ENCODE results near the gene FFAR1. TPM values are rescaled to one million over a fixed set of nuclear protein-coding genes. Genes with fewer than 3 reads are reported as not detected.

Gene FFAR1
- polyA plus RNA-seq, 4 donors = 0.06 to 0.87 (median 0.64) TPM

- no peak for DNase-seq (ENCODE audit: low read depth in 4 of 4, low spot score in 2 of 4)
These were observed 34.2 kb downstream of the FFAR1 start for GRCh38 chr19:35381926-35382325.

- no peak for DNase-seq (ENCODE audit: low read depth in 4 of 4, low spot score in 2 of 4)
These were observed 35.8 kb downstream of the FFAR1 start for GRCh38 chr19:35383536-35383935.

GRCh38 chr19:35388277-35389054 is 40.8 kb downstream of the FFAR1 start:
- no peak for DNase-seq (ENCODE audit: low read depth in 4 of 4, low spot score in 2 of 4)

GRCh38 chr19:35389192-35389861 is 41.6 kb downstream of the FFAR1 start:
- no peak for DNase-seq (ENCODE audit: low read depth in 4 of 4, low spot score in 2 of 4)

- no peak for DNase-seq (ENCODE audit: low read depth in 4 of 4, low spot score in 2 of 4)
These were observed 45.3 kb downstream of the FFAR1 start for GRCh38 chr19:35392742-35393715.

- DNase-seq (ENCODE audit: low read depth in 4 of 4, low spot score in 2 of 4) = no peak
These were observed 47.9 kb downstream of the FFAR1 start for GRCh38 chr19:35395382-35396199.

- no peak for DNase-seq (ENCODE audit: low read depth in 4 of 4, low spot score in 2 of 4)
These were observed 48.7 kb downstream of the FFAR1 start for GRCh38 chr19:35396240-35396885.

GRCh38 chr19:35397064-35397463 is 49.4 kb downstream of the FFAR1 start:
- DNase-seq (ENCODE audit: low read depth in 4 of 4, low spot score in 2 of 4) = no peak

Other genes with a start within 250 kb of the FFAR1 start
- 10 to 100 TPM; 16.2 to 25.3 (median 19.5) TPM for gene FXYD3, start 232.1 kb upstream of the FFAR1 start, polyA plus RNA-seq (ENCODE audit: insufficient read length in 4 of 4)
- 1 to 10 TPM; 2.9 to 4.0 (median 3.3) TPM for gene LGI4, start 212.8 kb upstream of the FFAR1 start, polyA plus RNA-seq (ENCODE audit: insufficient read length in 4 of 4)
- gene FXYD1, start 209.1 kb upstream of the FFAR1 start, polyA plus RNA-seq (ENCODE audit: insufficient read length in 4 of 4) = 10 to 100 TPM; 15.4 to 32.1 (median 24.9) TPM
- 1 to 10 TPM in 2 of 4 donors, under 1 TPM in 2; 0.44 to 2.2 (median 1.3) TPM for gene FXYD7, start 204.6 kb upstream of the FFAR1 start, polyA plus RNA-seq (ENCODE audit: insufficient read length in 4 of 4)
- 10 to 100 TPM; 19.5 to 33.3 (median 25.7) TPM for gene FXYD5, start 193.2 kb upstream of the FFAR1 start, polyA plus RNA-seq (ENCODE audit: insufficient read length in 4 of 4)
- gene FAM187B, start 119.2 kb upstream of the FFAR1 start, polyA plus RNA-seq (ENCODE audit: insufficient read length in 4 of 4) = not detected
- gene LSR, start 98.9 kb upstream of the FFAR1 start, polyA plus RNA-seq (ENCODE audit: insufficient read length in 4 of 4) = 10 to 100 TPM; 49.9 to 73.2 (median 59.6) TPM
- 100 to 1,000 TPM; 160 to 193 (median 172) TPM for gene USF2, start 78.9 kb upstream of the FFAR1 start, polyA plus RNA-seq (ENCODE audit: insufficient read length in 4 of 4)
- gene HAMP, start 65.4 kb upstream of the FFAR1 start, polyA plus RNA-seq (ENCODE audit: insufficient read length in 4 of 4) = under 1 TPM; 0.09 to 0.92 (median 0.30) TPM
- gene MAG, start 55.7 kb upstream of the FFAR1 start, polyA plus RNA-seq (ENCODE audit: insufficient read length in 4 of 4) = 10 to 100 TPM in 1 of 4 donors, 1 to 10 TPM in 3; 2.6 to 15.5 (median 5.6) TPM
- 10 to 100 TPM in 2 of 4 donors, 1 to 10 TPM in 2; 6.3 to 51.9 (median 12.3) TPM for gene CD22, start 18.7 kb upstream of the FFAR1 start, polyA plus RNA-seq (ENCODE audit: insufficient read length in 4 of 4)
- under 1 TPM in 3 of 4 donors, not detected in 1; 0.13 to 0.19 (median 0.17) TPM for gene FFAR3, start 10.6 kb downstream of the FFAR1 start, polyA plus RNA-seq (ENCODE audit: insufficient read length in 4 of 4)
- under 1 TPM in 1 of 4 donors, not detected in 3; 0.23 TPM for gene GPR42, start 23.2 kb downstream of the FFAR1 start, polyA plus RNA-seq (ENCODE audit: insufficient read length in 4 of 4)
- under 1 TPM; 0.22 to 0.60 (median 0.33) TPM for gene FFAR2, start 100.4 kb downstream of the FFAR1 start, polyA plus RNA-seq (ENCODE audit: insufficient read length in 4 of 4)
- gene KRTDAP, start 142.6 kb downstream of the FFAR1 start, polyA plus RNA-seq (ENCODE audit: insufficient read length in 4 of 4) = 1 to 10 TPM in 2 of 4 donors, under 1 TPM in 2; 0.48 to 2.1 (median 0.85) TPM
- 100 to 1,000 TPM in 2 of 4 donors, 10 to 100 TPM in 2; 69.7 to 135 (median 107) TPM for gene DMKN, start 165.7 kb downstream of the FFAR1 start, polyA plus RNA-seq (ENCODE audit: insufficient read length in 4 of 4)
- under 1 TPM in 3 of 4 donors, not detected in 1; 0.10 to 0.24 (median 0.21) TPM for gene SBSN, start 180.4 kb downstream of the FFAR1 start, polyA plus RNA-seq (ENCODE audit: insufficient read length in 4 of 4)
- not detected for gene GAPDHS, start 185.6 kb downstream of the FFAR1 start, polyA plus RNA-seq (ENCODE audit: insufficient read length in 4 of 4)
- 100 to 1,000 TPM in 2 of 4 donors, 10 to 100 TPM in 2; 80.6 to 113 (median 93.9) TPM for gene TMEM147, start 197.7 kb downstream of the FFAR1 start, polyA plus RNA-seq (ENCODE audit: insufficient read length in 4 of 4)
- under 1 TPM in 1 of 4 donors, not detected in 3; 0.05 TPM for gene ATP4A, start 215.8 kb downstream of the FFAR1 start, polyA plus RNA-seq (ENCODE audit: insufficient read length in 4 of 4)
- gene PMIS2, start 238.3 kb downstream of the FFAR1 start, polyA plus RNA-seq (ENCODE audit: insufficient read length in 4 of 4) = not detected

Measured in left renal cortex interstitium (tissue), 4 donors.